Fibroblast of the conjunctiva (primary cell): Measurements from ENCODE around the gene STOML1.

ENCODE experiments used
- DNase-seq: peaks from one replicate; pipeline ENCODE4 v3.0.0-alpha.2; 2010; ENCODE audit warnings: low read depth

The STOML1 gene, protein sequence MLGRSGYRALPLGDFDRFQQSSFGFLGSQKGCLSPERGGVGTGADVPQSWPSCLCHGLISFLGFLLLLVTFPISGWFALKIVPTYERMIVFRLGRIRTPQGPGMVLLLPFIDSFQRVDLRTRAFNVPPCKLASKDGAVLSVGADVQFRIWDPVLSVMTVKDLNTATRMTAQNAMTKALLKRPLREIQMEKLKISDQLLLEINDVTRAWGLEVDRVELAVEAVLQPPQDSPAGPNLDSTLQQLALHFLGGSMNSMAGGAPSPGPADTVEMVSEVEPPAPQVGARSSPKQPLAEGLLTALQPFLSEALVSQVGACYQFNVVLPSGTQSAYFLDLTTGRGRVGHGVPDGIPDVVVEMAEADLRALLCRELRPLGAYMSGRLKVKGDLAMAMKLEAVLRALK

DNA sequence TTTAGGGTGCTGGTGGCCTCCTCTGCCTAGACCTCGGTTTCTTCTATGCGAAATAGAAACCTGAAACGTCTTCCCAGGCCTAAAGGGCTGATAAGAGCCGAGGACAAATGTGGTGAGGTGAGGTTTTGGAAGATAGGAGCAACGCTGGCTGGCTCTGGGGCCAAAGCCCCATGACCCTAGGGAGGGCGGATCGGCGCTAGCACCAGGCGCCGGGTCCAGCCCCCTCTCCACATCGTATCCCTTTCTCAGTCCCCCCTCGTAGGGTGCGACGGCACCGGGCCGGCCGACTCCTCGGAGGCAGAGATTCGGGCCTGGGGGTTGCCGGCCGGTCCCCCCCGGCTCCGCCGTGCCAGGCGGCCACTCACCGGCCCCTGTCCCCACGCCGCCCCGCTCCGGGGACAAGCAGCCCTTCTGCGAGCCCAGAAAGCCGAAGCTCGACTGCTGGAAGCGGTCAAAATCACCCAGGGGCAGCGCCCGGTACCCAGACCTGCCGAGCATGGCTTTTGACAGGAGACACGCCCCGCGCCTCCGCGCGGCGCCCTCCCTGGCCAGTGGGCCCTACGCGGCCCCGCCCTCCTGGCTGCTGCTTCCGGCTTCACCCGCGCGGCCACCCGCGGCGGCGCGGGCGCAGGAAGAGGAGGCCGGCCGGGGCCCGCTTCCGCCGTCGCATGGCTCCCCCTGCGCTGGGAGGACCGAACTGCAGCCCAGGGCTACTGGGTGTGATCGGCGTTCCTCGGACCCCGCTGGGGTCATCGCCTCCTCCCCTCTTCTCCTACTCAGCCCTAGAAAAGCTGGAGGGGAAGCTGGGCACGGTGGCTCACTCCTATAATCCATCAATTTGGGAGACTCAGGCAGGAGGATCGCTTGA, at the start of gene STOML1:
Gene STOML1, minus strand, starts transcription at position 570 of the 868 bp plus-strand sequence. Its CDS starts 72 bp downstream, at position 498.
- peak; percentile 79 for DNase-seq

DNA sequence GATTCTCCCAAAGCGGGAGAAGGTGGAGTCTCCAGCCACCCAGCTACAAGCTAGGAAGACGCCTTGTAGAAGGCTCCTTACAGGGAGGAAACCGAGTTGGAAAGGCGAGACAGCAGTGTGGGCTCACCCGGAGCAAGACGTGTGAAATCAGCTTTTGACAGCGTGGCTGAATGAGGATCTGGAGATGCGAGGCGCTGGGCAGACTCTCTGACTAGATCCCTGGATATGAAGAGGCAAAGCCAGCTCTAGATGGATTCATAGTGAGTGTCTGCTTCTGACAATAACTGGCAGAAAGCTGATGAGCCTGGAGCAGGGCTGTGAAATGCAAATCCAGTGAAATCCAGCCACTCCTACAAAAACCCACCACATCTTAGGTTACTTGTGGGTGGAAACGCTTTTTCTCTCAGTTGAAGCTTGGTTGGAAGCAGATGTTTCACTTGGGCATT, 49.2 kb upstream of the STOML1 start:
- no peak for DNase-seq

DNA sequence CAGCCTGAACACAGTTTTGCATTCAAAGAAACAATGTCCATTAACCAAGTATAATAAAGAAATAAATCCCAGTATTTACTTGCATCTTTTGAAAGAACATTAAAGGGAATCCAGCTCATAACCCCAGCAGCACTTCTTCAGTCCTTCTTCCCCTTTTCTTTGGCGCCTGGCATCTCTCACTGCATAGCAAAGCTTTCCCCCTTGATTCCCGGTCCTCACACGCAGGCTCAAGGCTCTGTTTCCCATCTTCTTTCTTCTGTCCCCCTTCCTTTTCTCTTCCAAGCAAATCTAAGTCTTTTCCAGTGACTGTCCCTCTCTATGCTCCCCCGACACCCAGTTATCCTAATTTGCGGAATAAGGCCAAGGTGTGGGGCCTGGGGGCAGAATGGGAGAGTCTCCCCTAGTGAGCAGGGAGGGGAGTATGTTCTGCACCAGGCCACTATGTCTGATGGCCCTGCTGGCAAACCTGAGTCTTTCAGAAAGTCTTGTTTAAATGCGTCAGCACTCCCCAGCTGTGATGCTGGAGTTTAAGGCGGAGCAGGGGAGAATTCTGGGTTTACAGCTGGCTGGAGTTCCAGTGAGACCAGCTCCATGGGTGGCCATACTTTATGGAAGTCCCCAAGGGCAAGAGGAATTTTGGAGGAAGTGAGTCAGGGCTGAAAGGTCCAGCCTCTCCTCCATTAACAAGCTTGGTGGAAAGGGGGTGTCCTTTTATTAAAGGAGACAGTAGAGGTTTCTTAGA, 48.2 kb upstream of the STOML1 start:
- peak; percentile 79 for DNase-seq

DNA sequence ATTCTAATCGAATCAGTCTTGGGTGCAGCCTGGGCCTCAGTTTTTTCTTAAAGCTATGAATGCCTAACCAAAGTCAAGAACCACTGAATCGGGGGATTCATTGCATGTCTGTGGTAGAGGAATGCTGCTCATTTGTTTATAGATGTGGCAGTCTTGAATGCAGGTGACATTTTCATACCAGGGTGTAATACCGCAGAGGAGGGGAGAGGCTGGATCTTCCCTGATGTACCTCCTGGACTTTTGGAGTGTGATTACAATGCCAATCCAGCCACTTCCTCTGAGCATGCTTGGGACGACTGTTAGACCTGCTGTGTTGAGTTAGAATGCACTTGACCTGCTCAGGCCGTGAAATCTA, 47.5 kb upstream of the STOML1 start:
- no peak for DNase-seq

DNA sequence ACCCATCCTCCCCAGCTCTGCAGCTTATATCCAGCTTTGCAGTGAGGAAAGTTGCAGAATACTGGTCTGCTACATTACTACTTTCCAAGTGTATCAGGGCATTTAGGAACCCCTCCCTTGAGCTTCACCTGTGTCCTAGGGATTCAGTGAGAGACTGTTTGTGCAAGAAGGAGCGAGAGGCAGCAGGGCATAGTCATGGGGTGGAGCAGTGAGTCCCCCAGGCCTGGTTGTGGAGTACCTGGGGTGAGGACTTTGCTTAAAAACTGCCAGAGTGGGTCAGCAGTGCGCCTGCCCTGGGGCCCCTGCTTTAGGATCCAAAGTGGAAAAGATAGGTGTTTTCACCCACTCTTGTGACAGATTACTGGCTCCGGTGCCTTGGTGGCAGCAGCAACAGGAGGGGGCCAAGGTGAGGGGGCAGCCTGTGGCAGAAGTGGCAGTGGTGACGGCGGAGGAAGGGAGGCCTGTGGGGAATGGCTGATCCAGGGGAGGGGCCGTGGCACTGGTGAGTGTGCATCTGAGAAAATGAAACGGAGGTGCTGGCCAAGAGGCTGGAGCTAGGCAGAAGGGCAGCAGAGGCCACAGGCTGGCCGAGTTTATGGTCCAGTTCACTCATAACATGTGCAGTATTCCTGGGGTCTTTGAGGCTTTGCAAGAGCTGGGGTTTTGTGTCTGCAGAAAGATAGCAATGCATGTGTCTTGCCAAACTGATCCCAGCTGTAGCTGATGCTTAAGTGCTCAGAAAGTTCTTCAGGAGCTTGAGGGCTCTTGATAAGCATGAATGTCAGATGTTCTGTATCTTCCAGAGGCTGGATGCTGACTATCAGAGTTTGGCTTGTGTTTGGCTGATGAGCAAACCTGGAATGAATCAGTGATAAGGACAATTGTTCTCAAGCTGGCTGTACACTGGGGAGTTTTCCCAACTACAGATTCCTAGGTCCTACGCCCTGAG, 46.9 kb upstream of the STOML1 start:
- no peak for DNase-seq

DNA sequence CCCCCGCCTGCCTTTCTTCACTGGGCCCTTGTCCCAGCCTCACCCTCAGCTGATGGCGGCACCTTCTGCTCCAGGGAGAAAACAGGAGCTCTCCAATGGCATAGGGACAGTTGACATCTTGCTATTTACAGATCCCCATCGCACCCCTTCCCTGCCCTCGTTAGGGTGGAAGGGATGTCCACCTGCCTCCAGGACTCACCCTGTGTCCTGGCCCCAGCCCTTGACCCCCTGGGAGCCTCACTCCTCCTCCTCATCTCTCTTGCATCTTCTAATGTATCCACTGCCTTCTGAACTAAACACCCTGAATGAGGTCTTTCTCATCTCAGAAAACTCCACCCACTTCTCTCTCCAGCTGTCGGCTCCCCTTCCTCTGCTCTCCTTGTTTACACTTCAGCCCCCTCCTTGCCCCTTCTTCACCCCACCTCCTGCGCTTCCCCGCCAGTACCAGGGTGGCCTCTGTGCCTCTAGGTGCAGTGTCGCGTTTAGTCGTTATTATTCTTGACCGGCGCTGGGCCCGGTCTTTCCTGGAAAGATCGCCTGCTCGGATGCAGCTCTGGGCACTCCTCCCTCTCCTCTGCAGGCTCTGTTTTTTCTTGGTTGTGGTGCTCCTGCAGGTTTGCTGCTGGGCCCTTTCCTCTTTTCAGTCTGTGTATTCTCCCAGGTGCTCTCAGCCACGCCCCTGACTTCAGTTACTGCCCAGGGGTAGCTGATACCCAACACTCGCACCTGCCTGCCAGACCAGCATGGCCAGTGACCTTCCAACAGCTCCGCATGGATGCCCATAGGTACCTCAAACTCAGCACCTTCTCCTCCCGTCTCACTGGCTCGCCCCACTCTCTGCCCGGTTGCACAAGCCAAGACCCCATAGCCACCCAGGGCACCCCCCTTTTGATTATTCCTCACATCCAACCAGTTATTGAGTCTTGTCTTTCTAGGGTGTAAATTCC, 45.3 kb upstream of the STOML1 start:
- no peak for DNase-seq

DNA sequence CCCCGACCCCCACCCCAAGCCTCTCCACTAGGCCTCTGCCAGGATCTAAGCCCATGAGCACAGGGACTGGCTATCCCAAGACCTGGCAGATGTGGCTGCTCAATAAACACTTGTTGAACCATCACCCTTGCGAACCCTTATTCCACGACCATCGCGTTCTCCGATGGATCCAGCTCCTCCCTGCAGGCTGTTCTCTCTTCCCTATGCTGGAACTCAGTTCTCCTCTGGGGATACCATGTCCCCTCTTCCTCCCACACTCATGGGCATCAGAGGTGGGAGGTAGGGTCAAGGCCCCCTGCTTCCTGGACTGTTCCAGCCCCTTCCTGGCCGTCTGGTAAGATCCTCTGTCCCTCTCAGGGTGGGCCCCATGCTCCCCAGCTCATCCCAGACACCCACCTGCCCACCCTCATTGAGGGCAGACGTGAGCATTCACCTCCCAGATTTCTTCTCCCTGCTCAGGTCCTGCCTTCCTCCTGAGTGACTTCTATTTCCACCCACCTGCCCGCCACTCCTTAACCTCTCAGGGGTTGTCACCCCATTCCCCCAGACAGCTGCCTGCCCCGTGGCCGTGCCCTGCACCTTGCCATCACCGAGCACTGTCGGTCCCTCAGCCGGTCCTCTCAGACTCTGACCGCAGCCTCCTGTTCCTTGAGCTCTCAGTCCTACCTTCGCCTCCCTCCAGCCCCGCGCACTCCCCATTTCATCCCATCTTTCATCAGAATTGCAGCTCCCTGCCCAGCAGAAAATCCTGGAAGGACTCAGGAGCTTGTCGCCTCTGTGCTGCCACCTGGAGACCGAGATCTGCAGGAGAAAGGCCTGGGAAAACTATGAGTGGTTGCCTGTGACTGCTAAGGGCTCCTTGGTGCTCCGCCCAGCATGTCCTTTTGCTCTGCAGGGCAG, 44.4 kb upstream of the STOML1 start:
- peak; percentile 40 for DNase-seq

DNA sequence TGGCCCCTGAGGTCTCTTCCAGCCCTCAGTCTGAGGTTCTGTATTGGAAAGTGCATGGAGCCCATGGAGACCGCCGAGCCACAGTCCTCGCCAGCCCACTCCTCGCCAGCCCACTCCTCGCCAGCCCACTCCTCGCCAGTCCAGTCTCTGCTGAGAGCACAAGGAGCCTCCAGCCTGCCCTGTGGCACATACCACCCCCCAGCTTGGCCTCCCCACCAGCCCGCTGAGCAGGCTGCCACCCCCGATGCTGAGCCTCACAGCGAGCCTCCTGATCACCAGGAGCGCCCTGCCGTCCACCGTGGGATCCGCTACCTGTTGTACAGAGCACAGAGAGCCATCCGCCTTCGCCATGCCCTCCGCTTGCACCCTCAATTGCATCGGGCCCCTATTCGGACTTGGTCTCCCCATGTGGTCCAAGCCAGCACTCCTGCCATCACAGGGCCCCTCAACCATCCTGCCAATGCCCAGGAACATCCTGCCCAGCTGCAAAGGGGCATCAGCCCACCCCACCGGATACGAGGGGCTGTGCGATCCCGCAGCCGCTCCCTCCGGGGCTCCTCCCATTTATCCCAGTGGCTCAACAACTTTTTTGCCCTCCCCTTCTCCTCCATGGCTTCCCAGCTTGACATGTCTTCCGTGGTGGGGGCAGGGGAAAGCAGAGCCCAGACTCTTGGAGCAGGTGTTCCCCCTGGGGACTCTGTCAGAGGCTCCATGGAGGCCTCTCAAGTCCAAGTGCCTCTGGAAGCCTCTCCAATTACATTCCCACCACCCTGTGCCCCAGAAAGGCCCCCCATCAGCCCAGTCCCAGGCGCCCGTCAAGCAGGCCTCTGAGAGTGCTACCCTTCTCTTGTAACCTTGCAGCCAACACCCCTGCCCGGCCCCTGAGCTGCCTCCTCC, 43.3 kb upstream of the STOML1 start:
- DNase-seq, result no peak

DNA sequence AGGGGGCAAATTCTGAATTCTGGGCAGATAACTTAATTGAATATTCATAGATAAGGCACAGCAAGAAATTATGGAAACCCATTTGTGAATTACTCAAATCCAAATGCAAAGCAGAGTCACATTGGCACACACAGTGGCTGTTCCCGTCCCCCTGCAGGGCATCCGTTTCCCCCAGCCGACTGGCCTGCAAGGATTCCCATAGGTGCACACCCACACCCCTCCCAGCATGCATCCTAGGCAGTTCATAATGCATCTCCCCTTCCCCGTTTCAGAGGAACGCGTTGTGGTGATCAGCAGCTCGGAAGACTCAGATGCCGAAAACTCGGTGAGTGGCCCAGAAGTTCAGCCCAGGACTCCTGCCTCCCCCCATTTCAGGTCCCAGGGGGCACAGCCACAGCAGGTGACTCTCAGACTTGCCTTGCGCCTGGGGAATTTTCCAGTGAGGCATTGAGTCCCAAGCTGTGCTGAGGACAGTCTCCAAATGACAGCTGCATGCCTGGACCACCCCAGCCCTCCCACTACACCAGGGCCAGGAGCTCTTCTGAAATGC, 42.2 kb upstream of the STOML1 start:
- DNase-seq, result no peak

DNA sequence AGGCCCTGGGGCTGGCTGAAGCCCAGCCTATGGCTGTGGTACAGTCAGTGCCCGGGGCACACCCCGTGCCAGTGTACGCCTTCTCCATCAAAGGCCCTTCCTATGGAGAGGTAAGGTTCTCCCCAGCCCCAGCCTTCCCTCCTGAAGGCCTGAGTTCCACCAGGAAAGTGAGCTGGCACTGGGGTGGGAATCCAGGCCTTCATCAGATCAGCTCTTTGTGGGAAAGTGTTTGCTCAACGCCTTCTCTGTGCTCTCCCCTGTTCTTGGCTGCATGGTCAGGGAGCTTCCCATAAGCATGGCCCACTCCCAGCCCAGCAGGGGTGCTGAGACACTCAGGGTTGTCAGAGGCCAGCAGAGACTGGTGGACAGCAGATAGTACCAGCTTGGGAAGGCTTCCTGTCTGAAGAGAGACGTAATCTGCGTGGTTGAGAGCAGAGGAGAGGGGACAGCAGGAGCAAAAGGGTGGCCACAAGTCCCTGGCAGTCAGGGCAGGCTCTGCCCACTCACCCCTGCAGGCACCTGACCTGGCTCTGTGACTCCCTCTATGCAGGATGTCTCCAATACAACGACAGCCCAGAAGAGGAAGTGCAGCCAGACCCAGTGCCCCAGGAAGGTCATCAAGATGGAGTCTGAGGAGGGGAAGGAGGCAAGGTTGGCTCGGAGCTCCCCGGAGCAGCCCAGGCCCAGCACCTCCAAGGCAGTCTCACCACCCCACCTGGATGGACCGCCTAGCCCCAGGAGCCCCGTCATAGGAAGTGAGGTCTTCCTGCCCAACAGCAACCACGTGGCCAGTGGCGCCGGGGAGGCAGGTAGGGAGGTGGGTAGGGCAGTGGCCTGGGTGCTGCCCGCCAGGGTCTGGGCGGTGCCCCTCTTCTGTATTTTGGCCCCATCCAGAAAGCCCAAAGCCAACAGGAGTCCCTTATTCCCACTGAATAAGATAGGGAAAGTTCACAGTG, 40.8 kb upstream of the STOML1 start:
- DNase-seq, result no peak

DNA sequence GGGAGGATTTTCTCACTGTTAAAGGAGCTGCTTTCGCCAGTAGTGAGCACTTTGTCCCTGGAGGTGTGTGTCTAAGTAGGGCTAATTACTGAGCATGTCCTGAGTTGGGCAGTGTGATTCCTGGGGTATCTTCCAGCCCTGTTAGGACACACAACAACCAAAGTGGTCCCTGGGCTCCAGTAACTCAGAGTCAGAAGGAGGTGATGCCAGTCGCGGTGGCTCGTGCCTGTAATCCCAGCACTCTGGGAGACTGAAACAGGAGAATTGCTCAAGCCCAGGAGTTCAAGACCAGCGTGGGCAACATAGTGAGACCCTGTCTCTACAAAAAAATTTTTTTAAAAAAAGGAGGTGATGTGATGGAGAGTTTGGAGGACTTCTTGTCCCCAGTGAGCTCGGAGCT, 40.0 kb upstream of the STOML1 start:
- DNase-seq, result no peak

DNA sequence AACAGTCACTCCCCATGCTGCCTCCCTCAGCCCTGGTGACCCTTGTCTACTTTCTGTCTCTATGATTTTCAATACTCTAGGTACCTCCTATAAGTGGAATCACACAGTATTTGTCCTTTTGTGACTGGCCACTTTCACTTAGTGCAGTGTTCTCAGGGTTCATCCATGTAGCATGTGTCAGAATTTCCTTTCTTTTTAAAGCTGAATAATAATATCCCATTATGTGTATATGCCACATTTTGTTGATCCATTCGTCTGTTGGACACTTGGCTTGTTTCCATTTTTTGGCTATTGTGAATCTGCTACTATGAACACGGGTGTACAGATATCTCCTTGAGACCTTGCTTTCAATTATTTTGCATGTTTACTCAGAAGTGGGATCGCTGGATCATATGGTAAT, 36.6 kb upstream of the STOML1 start:
- DNase-seq, result no peak

DNA sequence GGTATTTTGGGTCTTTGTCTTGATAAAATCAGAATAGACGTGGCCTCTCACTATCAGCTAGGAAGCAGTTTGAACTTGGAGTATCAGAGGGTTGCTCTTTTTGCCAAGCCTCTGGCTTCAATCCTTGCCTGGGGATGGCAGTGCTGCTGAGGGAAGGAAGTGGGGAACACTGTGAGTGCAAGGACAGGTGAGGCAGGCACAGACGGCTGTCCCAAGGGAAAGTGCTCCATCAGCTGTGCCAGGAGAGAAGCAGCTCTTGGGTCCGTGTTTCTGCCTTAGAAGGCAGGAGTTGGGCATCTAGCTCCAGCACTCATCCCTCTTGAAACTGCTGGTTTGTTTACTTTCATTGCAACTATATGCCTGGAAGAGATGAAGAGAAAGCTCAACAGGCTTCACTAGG, 35.6 kb upstream of the STOML1 start:
- no peak for DNase-seq

DNA sequence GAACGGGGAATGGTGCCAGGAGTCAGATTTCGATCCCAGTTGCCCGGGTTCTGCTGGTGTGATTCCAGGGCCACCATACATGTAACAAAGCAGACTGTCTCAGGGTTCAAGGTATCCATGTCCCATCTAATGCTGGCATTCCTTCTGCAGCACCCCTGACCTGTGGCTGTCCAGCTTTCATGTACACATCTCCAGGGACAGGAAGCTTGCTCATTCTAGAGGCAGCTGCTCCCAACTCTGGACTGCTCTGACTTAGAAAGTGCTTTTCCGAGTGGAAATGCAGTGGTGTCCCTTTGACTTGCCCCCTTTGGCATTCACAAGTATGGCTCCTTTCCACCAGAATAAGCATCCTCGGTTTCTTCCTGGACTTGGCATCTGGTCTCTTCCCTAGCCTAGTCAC, 33.3 kb upstream of the STOML1 start:
- no peak for DNase-seq

DNA sequence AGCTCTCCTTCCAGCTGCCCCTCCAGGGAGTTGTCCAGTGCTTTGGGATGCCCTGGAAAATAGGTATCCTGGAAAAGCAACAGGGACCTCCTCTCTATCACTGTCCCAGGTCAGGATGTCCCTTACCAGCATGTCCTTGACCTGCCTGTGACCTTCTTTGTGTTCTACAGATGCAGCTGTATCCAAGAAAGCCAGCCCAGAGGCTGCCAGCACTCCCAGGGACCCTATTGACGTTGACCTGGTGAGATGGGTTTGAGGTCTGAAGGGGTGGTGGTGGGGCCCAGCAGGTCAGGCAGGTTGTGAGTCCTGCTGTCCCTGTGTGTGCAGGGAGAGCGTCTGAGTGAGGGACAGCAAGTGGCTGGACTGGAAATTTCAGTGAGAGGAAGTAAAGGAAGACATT, 32.6 kb upstream of the STOML1 start:
- no peak for DNase-seq

DNA sequence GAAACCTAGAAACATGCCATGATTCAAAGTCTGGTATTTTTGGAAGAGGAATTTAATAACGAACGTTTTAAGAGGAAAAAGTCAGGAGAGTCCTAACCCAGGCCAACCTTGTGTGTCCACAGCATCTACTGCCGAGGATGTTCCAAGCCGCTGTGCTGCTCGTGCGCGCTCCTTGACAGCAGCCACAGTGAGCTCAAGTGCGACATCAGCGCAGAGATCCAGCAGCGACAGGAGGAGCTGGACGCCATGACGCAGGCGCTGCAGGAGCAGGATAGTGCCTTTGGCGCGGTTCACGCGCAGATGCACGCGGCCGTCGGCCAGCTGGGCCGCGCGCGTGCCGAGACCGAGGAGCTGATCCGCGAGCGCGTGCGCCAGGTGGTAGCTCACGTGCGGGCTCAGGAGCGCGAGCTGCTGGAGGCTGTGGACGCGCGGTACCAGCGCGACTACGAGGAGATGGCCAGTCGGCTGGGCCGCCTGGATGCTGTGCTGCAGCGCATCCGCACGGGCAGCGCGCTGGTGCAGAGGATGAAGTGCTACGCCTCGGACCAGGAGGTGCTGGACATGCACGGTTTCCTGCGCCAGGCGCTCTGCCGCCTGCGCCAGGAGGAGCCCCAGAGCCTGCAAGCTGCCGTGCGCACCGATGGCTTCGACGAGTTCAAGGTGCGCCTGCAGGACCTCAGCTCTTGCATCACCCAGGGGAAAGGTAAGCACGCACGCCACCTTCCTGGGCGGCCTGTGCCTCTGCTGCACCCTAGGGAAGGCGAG, 30.8 kb upstream of the STOML1 start:
- DNase-seq, result no peak
